K562 (cell line): ENCODE measurements around the gene NR3C2.

Experiments used
- CUX1 ChIP-seq: fragments of 200-800 bp; sonication (Bioruptor generic); IDR thresholded peaks from 2 replicates; pipeline ENCODE4 v1.6.1; 2016; ENCODE audit warnings: missing genetic modification characterization, missing compliant biosample characterization
- FIP1L1 ChIP-seq: fragments of 200-400 bp; formaldehyde crosslinking; IDR thresholded peaks from 2 replicates; pipeline ENCODE4 v1.6.1; 2018; ENCODE audit warnings: mild to moderate bottlenecking, low read depth, low read length; ENCODE audit not compliant: poor library complexity, severe bottlenecking
- ID3 ChIP-seq, 2 experiments: fragments of 250-450 bp in 1 of 2; fragments of 450-650 bp in 1 of 2; sonication (Bioruptor Pico) in 1 of 2; IDR thresholded peaks; 2 replicates each; pipeline versions ENCODE4 v1.6.1 to v1.8.0; 2016 to 2021; ENCODE audit warnings: mild to moderate bottlenecking in 2 of 2, moderate library complexity in 2 of 2, missing compliant biosample characterization in 1 of 2, missing genetic modification characterization in 1 of 2
- NUFIP1 ChIP-seq: fragments of 450-650 bp; IDR thresholded peaks from 2 replicates; pipeline ENCODE4 v1.6.1; 2018; ENCODE audit not compliant: partially characterized antibody
- POLR2A ChIP-seq: fragments of 450-650 bp; conservative IDR thresholded peaks from 2 replicates; pipeline ENCODE4 v1.6.1; 2016
- YY1 ChIP-seq, 3 experiments: IDR thresholded peaks; 2 replicates each; pipeline ENCODE4 v1.6.1; 2011; ENCODE audit warnings: low read length in 2 of 3, mild to moderate bottlenecking in 2 of 3, moderate library complexity in 2 of 3, borderline replicate concordance in 1 of 3, control low read depth in 1 of 3, low read depth in 1 of 3; ENCODE audit not compliant: insufficient read depth in 3 of 3, insufficient replicate concordance in 2 of 3, control insufficient read depth in 1 of 3, insufficient read length in 1 of 3; ENCODE audit errors: extremely low read depth in 1 of 3
- TF ChIP-seq, protein P1 (sequence below): fragments of 250-450 bp; sonication (Bioruptor Pico); IDR thresholded peaks from 2 replicates; pipeline ENCODE4 v1.8.0; 2022; ENCODE audit warnings: inconsistent platforms, mild to moderate bottlenecking, moderate library complexity, borderline replicate concordance

DNA sequence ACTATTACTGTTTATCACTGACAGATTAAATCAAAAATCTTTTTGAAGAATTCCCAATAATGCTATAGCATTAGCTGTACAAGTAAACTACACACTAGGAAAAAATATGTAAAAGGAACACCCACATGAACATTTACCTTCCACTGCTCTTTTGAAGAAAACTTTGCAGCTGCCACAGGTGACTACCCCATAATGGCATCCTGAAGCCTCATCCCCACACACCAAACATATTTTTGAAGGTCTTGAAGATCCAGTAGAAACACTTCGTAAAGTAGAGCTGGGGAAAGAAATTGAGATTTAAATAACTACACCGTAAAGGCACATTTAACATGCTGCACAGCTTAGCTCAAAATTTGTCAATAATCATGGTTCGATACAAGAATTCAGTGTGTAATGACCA is 182.4 kb downstream of the NR3C2 start:
- TF ChIP-seq ID3 (CRISPR knock-in tag; IDR thresholded peaks at IDR 0.05), result no peak
- no peak for TF ChIP-seq ID3 (tag; IDR thresholded peaks at IDR 0.05)
- TF ChIP-seq YY1 (IDR thresholded peaks at IDR 0.05; ENCODE audit: borderline replicate concordance in 1 of 3, control insufficient read depth in 1 of 3, extremely low read depth in 1 of 3, insufficient read depth in 3 of 3, insufficient read length in 1 of 3, insufficient replicate concordance in 2 of 3, low read depth in 1 of 3, low read length in 2 of 3), result no peak
- no peak for TF ChIP-seq NUFIP1
- TF ChIP-seq, protein P1, sequence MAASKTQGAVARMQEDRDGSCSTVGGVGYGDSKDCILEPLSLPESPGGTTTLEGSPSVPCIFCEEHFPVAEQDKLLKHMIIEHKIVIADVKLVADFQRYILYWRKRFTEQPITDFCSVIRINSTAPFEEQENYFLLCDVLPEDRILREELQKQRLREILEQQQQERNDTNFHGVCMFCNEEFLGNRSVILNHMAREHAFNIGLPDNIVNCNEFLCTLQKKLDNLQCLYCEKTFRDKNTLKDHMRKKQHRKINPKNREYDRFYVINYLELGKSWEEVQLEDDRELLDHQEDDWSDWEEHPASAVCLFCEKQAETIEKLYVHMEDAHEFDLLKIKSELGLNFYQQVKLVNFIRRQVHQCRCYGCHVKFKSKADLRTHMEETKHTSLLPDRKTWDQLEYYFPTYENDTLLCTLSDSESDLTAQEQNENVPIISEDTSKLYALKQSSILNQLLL (CRISPR knock-in tag), result no peak
- no peak for TF ChIP-seq FIP1L1
- no peak for TF ChIP-seq POLR2A
- TF ChIP-seq CUX1, result no peak
